DMS114 treated with DMSO at 0.1 percent for 48 hours (cell line): ENCODE measurements around the gene COL12A1.
A peak's percentile ranks its signal among the peaks of the same experiment; 100 is the strongest.
"Not testable (repeated sequence)": the region's sequence is repeated elsewhere in the genome, so short reads cannot be mapped to it uniquely, and the experiment has no call there.

Experiments
- DNase-seq: peaks from one replicate; lab custom pipeline; 2025; ENCODE audit not compliant: unreplicated experiment; lab: John Stamatoyannopoulos, UW

COL12A1 gene

DNA sequence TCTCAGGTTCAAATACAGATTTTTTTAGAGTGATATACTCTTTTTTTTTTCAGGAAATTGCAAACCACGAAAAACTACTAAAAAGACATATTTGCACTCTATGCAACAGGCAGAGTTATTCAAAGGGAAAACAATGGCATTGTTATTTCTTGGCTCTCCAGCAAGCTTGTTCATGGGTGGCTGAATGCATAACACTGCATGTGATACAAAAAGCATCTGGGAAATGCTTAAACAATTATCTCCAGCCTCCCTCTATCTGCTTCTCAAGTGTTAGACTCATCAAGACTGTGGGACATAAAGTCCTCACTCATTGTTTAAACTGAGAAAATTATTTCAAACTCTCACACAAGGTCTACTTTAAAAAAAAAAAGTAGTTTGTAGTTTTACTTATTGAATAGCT, 7.3 kb upstream of the COL12A1 start:
- DNase-seq = no peak

DNA sequence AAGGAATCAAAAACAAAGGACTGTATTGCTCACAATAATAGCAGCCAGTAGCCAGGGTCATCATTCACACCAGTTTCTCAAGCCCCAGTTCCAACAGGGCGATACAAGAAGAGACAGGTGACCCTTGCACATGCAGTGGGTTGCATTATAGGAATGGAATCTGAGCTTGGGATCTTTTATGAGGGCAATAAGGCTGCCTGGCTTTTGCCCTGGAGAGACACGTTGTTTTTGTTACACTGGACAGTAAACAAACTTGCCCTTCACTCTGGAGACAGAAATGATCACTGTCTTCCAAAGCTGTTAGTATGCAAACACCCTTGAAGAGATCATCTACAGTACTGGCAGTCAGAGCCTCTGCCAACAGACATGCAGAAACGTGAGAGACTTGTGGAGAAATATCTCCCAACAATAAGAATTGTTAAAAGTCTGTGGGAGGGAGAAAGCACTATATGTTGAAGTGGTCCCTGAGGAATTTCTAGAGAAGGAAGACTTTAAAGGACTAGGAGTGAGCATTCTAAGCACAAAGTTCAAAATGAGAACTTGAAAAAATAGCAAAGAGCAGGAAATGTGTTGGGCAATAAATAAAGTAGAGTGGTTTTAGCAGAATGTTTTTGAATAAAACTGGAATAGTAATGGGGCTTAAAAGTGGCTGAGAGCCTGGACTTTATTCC, 6.2 kb upstream of the COL12A1 start:
- no peak for DNase-seq

- peak; percentile 49 for DNase-seq
Observed at GRCh38 chr6:75210885-75211739, 5.3 kb upstream of the COL12A1 start.

- no peak for DNase-seq
Observed at GRCh38 chr6:75209184-75209723, 3.4 kb upstream of the COL12A1 start.

DNA sequence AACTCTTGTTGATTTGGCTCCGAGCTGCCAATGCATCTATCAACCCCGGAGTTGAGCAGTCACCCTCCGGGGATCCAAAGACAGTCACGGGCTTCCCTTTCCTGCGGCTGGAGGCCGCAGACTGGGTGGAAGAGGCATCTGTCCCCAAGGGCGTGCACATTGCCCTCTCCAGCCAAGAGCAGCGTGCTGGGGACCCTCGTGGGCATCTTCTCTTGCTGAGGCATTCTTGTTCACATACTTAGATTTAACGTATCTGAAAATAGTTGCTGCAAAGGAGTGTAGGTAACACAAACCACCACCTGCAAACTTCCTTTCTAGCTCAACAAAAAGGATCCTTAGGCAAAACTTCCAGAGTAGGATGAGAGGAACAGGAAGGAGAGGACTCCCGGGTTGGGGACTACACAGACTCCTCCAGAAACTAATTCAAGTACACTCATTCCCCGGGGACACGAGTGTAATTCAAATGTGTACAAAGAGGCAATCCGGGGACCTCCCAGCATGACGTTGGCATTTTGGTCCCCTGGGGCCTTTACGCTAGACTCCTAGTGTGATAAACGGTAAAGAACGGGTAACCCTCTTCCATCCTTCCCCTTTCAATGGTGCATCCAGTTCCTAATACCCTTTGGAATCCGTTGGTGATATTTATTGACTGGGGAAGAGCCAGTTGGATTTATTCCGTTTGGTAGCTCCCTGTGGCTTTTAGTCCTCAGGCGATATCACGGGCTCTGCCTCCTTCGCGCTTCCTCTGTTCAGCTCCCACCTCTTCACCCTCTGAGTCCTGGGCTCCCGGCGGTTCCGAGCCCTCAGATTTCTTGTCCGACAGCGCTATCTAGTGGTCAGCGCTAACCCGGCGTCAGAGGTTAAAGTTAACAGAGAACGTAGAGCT, 2.7 kb upstream of the COL12A1 start:
- peak; percentile 37 for DNase-seq

GRCh38 chr6:75206576-75207342, 906 bp upstream of the COL12A1 start:
- DNase-seq = no peak

- DNase-seq = peak; percentile 10
Observed at GRCh38 chr6:75204959-75205775, 686 bp downstream of the COL12A1 start.

DNA sequence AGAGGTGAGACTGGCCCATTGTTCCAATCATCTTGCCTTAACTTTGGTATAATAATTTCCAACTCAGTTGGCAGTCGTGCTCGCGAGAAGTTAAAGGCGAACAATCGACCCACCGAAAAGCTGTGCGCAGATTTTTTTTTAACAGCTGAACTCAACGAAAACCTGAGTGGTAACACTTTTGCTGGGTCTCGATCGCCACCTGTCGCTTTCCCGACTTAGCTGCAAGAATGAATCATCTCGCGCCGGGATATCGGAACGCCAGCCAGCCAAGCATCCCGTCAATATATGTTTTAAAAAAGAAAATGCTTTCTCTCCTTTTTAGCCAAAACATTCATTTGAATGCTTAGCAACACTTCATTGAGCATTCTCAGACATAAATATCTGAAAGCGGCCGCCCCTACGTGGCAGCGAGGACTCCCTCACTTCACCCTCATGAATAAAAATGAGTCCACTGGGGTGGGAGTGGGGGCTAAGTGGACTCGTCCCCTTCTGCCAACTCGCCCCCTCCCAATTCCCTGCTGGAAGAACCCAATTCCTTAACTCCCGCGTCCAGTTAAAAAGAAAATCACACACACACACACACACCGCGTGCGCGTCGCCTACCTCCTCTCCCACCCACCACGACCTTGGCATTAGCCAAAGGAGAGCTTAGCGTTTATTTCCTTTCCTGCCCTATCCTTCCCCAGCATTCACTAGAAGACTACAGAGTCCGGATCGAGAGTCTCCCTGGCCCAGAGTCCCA, 1.5 kb downstream of the COL12A1 start:
- DNase-seq = peak; percentile 65

DNA sequence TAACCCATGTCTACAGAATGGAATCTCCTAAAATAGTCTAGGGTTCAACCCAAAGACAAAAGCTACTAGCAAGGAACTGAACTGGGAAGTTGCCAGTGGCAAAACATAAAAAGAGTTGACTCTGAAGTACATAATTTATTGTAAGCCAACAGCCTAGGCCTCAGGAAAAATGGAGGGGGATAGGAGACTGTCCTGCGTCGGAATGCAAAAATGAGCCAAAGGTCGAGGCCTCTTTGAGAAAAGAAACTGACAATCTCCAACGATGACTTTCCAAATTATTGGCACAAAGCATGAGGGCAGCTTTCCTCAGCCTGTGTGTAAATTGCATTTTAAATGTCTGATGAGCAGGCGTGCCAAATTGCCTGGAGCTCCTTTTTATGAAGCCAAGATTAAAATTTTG, 2.1 kb downstream of the COL12A1 start:
- DNase-seq = no peak

DNA sequence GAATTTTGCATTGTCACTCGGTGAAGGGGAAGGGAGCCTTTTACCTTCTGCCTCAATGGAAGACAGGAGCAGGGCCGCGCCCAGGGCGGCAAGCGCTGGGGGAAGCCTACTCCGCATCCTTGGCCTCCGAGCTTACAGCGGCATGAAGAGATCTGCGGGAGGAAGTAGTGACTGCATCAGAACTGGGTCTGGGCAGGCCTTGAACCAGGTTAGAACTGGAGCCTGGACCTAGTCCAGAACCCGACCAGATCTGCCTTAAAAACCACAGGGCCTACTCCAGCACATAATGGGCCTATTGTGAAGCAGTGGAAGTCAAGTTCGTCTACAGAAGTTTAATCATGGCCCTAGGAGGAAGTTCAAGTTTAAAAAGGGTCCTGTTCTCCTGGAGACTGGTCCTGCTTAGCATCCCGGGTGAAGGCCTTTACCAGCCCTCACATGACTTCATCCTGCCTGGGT, 3.1 kb downstream of the COL12A1 start:
- DNase-seq = no peak

DNA sequence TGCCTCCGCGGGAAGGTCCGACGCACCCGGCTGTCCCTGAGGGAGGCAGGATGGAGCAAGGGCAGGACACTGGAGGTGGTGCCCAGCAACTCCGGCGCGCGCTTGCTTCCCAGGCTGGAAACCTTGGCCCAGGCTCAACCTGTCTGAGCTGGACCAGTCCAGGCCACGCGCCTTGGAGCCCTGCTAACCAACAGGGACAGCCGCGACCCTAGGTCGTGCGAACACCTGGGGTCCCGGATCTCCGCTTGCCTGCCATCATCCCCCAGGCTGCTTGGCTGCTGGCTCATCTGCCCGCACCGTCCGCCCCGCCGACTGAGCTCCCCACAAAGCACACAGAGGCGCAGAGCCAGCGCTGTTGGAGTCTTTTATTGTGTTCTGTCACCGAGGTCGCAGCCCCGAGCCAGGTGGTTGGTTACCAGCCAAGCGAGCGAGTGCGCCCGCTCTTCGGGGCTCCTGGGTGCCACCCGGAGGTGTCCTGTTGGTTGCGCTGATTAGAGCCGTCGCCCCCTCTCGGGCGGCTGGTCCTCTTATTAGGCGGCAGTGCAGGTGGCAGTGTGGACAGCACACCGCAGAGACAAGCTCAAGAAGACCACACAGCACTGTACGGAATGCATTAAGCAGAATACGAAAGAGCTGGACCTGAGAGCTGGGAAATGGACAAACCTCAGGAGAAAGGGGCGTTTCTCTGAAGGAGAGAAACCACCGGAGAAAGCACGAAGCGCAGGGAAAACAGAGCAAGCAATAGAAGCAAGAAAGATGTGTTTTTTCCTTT, 3.8 kb downstream of the COL12A1 start:
- no peak for DNase-seq

DNA sequence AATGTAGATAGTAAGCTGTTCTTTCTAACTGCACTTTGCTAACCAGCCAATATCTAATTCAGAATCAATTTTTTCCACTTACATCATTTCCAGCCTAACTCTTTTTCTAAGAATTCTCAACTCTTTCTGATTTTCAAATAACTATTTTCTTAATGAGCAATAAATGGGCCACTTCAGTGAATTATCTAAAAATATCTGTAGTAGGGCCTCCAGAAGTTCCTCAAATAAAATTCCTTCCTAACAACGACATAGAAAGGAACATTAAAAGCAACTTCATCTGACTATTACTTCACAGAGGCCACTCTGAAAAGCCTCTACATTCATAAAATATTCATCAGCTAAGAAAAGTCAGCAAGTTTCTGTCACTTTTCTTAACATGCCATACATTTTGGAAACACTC, 4.8 kb downstream of the COL12A1 start:
- no peak for DNase-seq

DNA sequence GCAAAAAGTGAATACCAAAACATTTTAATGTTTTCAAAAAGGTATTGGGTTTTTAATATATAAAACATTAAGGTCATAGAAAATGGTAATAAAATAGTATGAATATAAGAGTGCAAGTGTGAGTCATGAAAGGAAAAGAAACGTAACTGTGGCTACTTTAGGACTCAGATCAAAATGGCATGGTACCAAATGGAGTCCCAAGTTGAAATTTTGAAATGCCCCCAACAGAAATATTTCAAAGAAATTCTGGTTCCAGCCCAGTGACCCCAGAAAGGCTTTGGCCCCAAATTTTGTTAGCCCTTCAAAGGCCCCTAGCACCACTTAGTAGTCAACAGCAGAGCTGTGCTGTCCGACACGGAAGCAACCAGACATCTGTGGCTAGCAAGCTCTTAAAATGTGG, 6.0 kb downstream of the COL12A1 start:
- DNase-seq = no peak

- no peak for DNase-seq
Observed at GRCh38 chr6:75196081-75196687, 9.7 kb downstream of the COL12A1 start.

- DNase-seq = no peak
Observed at GRCh38 chr6:75188221-75188925, 17.5 kb downstream of the COL12A1 start.

DNA sequence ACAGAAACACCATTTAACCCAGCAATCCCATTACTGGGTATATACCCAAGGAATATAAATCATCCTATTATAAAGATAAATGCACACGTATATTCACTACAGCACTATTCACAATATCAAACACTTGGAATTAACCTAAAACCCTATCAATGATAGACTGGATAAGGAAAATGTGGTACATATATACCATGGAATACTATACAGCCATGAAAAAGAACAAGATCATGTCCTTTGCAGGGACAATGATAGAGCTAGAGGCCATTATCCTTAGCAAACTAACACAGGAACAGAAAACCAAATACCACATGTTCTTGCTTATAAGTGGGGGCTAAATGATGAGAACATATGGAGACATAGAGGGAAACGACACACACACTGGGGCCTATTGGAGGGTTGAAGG, 19.3 kb downstream of the COL12A1 start:
- DNase-seq = not testable (repeated sequence)

DNA sequence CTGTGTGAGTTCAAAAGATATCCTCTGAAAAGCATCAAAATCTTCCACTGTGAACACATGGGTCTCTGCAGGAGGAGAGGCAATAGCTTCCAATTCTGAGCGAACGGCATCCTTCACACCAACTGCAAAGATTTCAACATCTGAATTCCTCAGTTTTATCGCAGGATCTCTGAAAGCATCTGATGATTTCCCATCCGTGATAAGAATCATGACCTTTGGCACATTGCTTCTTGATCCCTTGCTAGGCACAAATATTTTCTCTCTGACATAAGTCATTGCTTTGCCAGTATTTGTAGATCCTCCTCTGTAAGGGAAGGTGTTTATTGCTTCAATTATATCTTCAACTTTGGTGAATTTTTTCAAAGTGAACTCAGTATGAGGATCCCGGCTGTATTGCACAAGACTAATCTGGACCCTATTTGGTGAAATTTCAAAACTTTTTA, 22.7 kb downstream of the COL12A1 start:
- no peak for DNase-seq
